Stimulated activated CD8-positive, alpha-beta memory T cell treated with anti-CD3 and anti-CD28 coated beads, Interleukin-7, amount 100 ng/mL, for 1 hour (primary cell): Measurements from ENCODE around the gene TSPAN5.

Source experiments
- DNase-seq, 2 donors: peaks; one replicate each; pipeline ENCODE4 v3.0.0-alpha.2; 2020; ENCODE audit warnings: low read depth in 2 of 2

TSPAN5 gene

DNA sequence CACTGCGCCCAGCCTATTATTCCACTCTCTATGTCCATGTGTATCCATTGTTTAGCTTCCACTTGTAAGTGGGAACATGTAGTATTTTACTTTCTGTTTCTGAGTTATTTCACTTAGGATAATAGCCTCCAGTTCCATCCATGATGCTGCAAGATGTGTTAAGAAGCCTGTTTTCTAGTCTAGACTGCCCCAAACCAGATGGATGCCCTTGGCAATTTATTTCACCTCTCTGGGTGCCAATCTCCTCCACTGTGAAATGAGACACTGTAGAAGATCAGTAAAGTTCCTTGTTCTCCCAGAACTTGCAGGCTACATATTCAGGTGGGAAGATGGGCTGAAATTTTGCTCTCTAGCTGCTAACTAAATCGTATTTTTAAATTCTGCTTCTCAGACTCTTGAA, 72.8 kb downstream of the TSPAN5 start:
- no peak for DNase-seq

- no peak for DNase-seq
Observed at GRCh38 chr4:98584265-98584664, 74.1 kb downstream of the TSPAN5 start.

DNA sequence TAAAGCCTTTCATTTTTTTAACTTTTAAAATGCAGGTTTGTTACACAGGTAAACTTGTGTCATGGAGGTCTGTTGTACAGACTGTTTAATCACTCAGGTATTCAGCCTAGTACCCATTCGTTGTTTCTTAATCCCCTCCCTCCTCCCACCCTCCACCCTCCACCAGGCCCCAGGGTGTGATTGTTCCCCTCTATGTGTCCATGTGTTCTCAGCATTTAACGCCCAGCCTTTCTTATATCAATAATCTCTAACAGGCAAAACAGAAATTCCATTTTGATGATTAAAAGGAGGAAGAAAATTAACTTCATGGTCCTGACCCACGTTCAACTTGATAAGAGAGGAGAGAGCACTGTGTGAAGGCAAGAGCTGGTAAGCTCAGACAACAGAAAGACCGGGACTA, 75.1 kb downstream of the TSPAN5 start:
- DNase-seq = no peak

- DNase-seq = no peak
Observed at GRCh38 chr4:98581126-98581525, 77.3 kb downstream of the TSPAN5 start.

- no peak for DNase-seq
Observed at GRCh38 chr4:98577956-98578355, 80.5 kb downstream of the TSPAN5 start.

DNA sequence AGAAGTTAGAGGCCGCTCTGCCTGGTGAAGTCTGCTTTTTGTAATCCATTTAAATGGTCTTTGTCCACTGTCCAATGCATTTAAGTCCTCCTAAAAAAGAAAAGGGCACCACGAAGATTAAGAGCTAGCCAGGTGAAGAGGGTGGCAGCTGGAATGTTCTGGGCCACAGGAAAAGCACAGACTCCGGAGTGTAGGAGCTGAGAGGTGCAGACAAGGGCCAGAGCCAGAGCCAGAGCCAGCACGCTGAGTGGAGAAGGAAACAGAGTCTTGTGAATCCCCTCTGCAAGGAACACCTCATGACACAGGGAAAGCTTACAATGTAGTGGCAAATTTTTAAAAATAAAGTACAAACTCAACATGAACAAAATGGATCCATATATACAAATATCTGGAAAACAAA, 83.6 kb downstream of the TSPAN5 start:
- no peak for DNase-seq

GRCh38 chr4:98573791-98574190, 84.6 kb downstream of the TSPAN5 start:
- DNase-seq = no peak

- DNase-seq = no peak
Observed at GRCh38 chr4:98572697-98573096, 85.7 kb downstream of the TSPAN5 start.

DNA sequence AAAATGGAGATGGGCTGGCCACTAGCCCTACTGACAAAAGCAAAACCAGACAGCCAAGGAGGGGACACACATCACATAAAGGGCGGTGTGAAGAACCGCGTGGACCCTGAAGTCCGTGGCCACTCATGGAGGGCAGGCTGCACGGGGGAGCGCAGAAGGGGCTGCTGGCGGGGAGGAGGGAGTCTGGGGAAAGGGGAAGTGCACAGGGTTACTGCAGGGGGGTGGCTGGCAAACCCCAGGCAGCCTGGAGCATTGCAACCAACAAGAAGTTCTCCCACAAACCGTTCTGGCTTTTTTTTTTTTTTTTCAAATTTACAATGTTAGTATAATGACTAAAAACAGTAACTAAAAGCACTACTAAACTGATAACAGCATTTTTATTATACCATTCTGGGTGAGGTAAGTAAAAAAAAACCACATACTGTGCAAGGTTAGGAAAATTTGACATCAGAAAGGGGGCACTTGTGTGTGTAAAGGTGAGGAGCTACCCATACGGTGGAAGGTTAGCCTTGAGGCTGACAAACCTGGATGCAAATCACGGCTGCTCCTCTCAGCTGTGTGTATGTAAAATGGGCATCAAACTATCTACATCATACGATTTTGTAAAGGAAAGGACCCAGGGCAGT, 87.1 kb downstream of the TSPAN5 start:
- DNase-seq = no peak

GRCh38 chr4:98570151-98570797, 88.1 kb downstream of the TSPAN5 start:
- DNase-seq = no peak

GRCh38 chr4:98568941-98569663, 89.3 kb downstream of the TSPAN5 start:
- DNase-seq = no peak

- DNase-seq = no peak
Observed at GRCh38 chr4:98567611-98568010, 90.8 kb downstream of the TSPAN5 start.

DNA sequence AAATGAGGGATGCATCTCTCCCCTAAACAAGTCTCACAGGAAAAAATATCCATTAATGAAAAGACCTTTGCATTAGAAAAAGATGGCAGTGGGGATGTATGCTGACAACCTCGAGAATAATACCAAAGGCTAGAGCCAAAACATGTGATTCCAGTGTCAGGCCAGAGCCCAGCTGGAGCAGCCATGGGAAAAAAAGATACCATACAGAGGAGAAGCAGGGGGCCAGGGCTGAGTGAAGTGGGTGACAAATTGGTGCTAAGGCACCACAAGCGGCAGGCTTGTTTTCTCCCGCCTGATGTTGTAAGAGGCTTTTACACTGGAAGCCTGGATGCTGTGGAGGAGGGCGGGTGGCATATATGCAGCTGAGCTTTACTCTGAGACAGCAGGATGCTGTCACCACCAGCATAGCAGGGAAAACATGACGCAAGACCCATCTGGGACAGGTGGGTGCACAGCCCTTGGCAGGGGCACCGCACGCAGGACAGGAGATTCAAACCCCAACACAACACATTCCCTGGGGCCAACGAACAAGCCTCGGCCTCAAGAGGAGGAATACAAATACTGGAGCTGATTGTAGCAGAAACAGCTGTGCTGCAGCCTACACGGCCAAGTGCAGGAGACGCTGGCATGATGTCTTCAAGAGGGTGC, 91.9 kb downstream of the TSPAN5 start:
- DNase-seq = no peak

DNA sequence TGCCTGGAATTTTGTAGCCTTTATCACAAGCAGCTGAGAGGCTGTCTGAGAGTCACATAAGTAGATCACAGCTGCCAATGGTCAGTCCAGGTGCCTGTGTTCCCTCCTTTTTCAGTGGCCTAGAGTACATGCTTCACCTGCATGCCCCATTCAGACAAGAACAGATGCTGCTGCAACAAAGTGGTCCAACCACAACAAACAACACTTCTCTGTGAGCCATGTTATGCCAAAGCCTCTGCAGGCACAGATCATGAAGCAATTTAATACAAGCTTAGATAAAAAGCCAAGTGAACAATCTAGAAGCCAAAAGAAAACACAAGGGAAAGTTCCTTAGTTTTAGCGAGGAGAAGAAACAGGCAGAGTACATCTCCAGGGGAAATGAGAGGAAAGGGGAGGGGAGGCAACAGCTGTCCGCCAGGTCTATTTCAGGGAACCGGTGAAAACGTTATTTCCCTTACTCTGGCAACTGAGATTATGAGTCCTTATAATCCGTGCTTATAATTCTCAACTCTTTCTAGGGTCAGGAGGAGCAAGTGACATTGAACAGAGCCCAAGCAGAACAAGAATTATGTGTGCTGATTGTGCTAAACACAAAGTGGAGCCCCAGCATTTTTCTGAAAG, 92.6 kb downstream of the TSPAN5 start:
- DNase-seq = no peak

- DNase-seq = no peak
Observed at GRCh38 chr4:98564852-98565251, 93.6 kb downstream of the TSPAN5 start.

DNA sequence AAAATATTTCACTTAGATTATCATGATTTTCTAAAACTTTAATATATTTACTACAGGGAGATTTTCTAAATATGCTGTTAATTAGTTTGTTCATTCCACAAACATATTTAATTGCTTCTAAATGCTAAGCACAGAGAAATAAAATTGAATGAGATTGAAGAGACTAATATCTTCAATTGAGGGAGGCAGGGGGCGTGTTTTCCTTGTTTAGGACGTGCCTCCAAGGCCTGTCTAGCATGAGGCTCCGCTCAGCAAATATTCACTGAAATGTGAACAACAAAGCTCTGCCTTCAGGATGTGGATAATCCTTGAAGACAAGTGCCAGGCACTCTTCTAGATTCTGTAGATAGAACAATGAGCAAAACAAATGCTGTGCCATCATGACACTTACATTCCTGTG, 98.1 kb downstream of the TSPAN5 start:
- DNase-seq = no peak

GRCh38 chr4:98558471-98559169, 99.8 kb downstream of the TSPAN5 start:
- no peak for DNase-seq

DNA sequence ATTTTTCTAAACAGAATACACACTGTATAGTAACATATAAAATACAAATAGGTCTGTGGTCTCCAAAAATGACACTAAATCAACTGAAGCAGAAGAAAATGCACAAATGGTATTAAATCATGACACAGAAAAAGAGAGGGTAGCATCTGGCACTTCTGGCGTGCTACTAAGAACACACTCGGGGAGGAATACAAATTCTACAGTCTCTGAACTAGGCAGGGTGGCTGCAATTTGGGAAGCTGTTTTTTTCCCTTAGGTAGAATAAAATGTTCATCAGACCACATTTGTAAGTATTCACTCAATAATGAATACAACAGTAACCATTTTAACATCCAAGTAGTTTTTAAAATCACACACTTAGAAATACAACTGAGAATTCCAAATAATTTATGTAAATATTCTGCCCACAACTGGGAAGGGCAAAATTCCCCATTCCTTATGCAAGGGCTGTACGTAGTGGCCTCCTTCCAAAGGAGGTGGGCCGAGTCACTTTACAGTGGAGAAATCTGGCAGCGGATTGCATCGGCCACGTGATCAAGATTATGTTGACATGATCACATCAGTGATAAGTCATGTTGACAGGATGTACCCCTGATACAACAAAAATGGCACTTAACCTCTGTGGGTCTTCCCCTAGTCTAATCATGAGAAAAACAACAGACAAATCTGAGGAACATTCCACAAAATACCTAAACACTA, 101.1 kb downstream of the TSPAN5 start:
- no peak for DNase-seq

DNA sequence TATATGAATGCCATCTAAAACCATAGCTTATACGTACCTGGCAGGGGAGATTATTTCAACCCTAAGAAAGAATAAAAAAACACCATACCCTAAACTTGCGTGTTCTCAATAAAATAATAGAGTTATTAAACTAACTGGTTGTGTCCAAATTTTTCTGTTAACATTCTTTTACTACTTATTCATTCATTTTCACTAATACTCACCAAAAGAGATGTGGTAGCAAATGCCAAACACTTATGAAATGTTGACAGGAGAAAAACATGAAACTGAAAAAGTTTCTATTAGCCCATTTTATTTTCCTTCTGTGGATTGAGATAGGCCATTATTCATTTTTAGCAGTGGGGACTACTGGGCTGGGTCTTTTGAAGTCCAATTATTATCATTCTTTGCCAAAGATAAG, 102.0 kb downstream of the TSPAN5 start:
- DNase-seq = no peak

DNA sequence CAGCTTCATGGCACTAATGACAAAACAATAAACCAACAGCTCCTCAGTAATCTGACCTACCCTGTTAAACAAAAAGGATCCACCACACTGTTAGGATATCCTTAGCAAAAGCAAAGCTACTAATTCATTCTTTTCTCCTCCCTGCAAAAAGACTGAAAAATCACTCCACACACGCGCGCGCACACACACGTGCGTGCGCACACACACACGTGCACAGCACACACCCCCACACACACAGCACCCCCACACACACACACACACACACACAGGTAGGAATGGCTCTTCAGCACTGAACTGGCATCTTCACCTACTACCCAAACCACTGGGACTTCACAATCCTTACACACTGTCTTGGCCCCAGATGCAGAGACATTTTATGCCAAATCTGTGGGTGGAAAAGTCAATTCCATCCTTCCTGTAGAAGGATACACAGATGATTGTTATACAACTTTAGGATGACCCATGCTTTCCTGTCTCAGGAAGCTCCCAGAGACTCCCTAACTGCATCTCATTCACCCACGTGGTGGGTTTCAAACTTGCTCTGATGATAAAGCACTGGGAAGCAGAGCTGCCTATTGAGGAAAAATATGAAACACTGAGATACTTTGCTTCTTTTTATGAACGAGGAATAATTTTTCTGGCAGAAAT, 102.5 kb downstream of the TSPAN5 start:
- DNase-seq = no peak
